Activated CD4-positive, alpha-beta T cell treated with anti-CD3 and anti-CD28 coated beads for 1 hour (primary cell): ENCODE data around the gene SEMA4G.

ENCODE experiments used
- DNase-seq: peaks from one replicate; pipeline ENCODE4 v3.0.0-alpha.2; 2020

Gene SEMA4G

DNA sequence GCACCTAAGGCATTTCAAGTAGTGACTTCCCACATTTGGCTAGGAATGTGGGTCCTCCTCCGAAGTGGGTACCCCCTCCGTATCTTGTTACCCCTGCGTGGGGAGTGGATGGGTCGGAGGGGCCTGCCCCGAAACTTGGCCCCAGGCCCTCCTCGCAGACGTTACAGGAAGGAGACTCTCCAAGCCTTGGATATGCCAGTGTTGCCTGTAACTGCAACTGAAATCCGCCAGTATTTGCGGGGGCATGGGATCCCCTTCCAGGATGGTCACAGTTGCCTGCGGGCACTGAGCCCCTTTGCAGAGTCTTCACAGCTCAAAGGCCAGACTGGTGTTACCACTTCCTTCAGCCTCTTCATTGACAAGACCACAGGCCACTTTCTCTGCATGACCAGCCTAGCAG lies 18.9 kb downstream of the SEMA4G start:
- no peak for DNase-seq

DNA sequence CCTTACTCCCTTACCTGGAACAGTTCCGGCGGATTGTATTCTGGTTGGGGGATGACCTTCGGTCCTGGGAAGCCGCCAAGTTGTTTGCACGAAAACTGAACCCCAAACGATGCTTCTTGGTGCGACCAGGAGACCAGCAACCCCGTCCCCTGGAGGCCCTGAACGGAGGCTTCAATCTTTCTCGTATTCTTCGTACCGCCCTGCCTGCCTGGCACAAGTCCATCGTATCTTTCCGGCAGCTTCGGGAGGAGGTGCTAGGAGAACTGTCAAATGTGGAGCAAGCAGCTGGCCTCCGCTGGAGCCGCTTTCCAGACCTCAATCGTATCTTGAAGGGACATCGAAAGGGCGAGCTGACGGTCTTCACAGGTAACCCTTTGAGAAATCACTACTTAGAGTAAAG lies 19.8 kb downstream of the SEMA4G start:
- no peak for DNase-seq

DNA sequence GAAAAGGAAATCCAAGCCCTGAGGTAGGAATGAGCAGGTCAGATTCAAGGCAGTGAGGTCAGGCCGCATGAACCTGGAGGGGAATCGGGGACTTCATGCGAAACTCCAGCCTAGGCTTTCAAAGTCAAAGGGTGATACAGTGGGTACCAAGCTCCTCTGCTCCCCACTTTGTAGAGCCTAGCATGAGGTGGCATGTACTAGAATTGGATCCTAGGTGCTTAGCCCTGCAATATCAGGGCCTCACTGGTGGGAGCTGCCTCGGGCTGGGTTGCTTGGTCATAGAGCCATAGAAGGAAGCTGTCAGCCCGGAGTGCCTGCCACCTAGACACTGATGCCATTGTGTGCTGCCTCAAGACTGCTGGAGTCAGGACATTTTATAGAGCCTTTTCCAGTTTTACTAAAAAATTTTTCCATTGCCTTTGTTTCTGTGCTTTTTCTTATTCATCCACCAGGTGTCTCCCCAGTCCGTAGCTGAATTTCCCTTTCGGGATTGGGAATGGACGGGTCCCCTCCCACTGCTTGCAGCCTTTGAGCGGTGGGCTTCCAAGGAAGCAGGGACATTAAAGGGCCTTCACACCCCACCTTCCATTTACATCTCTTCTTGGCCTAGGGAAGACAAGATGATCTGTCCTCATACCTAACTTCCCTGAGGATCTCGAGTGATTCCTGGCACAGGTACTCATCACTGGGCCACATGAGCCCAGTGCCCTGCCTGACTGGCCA lies 24.8 kb downstream of the SEMA4G start:
- DNase-seq: no peak

DNA sequence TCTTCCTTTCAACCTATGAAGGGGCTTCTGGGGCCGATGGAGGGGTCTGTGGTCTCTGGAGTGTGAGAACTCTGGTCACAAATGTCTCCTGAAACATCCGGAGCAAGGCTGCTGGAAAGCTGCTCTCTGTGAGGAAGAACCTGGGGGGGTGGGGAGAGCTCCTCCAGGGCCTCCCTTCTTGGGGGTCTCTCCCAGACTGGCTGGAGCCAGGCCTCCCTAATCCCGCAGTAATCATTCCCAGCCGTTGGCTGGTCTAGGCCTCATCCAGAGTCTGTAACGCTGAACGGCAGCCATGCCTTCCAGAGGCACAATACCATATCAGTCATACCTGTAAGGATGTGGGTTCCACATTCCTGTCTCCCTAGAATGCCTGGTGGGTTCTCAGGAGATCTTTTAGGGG lies 25.9 kb downstream of the SEMA4G start:
- DNase-seq: no peak

- no peak for DNase-seq
These were observed 27.5 kb downstream of the SEMA4G start for GRCh38 chr10:100996678-100997359.

- peak; percentile 51 for DNase-seq
These were observed 28.3 kb downstream of the SEMA4G start for GRCh38 chr10:100997360-100998182.

- DNase-seq: peak; percentile 46
These were observed 29.1 kb downstream of the SEMA4G start for GRCh38 chr10:100998183-100998990.

- DNase-seq: peak; percentile 67
These were observed 29.9 kb downstream of the SEMA4G start for GRCh38 chr10:100998991-100999741.

DNA sequence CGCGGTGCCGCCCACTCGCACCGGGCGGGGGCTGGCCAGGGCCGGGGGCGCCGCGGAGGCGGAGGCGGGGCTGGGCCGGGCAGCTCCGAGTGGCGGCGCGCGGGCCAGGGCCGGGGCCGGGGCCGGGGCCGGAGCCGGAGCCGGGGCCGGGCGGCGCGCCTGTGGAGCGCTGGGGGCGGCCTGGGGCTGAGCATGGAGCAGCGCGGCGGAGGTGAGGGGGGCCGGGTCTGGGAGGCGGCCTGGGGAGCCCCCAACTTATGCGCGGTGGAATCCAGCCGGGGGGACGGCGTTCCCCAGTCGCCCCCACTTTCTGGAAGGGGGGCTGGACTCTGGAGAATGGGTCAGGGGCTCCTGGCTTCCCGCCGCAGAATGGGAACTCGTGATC lies 30.4 kb downstream of the SEMA4G start, which contains the start of gene LZTS2:
TSS of gene LZTS2 (plus strand) at position 67 of the 385 bp plus-strand sequence. CDS start 2,731 bp downstream, outside the sequence.
- no peak for DNase-seq

DNA sequence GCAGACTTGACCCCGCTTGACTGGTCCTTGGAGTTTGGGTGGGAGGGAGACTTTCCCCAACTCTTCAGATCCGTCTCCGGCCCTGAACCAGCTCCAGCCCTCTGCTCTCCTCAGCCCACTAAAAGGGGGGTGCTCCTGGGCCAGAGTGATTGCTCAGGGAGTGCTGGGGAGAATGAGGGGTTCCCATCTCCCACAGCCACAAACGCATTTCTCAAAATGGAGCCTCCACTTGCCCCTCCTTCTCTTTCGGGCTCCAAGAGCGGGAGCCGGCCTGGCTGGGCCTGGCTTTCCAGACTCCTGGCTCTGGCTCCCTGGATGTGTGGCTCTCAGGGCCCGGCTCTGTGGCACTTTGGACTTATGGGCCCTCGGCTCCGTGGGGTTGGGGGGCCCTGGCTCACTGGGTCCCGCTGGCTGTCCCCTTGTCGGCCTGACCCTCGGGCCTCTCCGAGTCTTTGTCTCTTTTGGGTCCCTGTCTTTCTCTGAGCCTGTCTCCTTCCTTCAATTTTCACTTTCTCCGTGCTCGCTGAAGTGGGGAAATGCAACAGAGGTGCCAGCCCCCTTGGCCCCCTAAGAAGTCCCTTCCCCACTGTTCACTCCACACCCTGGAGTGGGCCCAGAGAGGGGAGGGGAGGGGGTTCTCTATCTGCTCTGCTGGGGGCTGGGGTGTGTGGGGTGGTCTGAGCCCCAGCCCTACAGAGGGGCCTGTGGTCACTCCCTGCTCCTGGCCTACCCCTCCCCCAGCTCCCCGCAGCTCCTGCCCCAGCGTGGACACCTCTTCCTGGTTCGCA lies 31.0 kb downstream of the SEMA4G start:
- no peak for DNase-seq

DNA sequence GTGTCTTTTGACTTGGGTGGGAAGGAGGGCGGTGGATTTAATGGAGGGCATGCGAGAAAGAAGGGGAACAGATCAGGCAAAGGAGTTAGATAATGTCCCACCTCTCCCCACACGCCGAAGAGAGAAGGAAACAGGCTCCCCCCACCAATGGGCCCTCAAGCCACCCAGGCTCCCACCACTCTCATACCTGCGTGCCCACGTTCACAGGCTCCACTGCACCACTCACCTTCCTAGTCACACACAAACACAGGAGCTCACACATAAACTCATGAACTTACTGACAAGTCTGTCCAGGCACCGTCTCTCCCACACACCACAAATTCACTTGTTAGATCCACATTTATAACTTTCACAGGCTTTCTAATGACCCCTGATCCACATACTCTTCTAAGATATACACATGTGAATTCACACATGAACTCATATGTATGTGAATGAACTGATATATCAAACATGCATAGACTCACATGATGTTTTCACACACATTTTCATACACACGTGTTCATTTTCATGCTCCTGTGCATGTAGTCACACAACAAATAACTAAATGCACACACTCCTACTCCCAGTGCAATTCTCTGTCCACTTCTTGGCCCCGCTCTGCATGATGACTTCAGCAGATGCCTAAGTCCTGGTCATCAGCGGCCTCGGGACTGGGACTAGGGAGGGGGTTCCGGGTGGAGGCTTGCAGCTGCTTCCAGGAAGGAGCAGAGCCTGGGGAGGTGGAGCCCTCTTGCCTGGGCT lies 31.8 kb downstream of the SEMA4G start:
- DNase-seq: no peak

DNA sequence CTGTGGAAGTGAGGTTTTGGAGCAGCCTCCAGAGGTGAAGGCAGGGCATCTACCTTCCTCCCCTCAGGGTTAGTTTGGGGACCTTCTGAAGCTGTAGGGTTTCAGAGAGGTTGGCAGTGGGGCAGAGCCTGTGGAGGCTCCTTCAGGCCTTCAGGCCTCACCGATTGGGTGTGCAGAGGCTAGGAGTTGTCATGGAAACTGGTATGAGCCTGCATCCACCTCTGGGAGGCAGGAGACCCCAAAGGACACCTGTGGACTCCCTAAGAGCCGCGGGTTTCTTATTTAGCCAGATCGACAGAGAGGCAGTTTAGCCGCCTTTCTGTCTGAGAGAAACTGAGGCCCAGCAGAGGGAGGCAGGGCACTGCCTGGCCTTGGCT lies 32.3 kb downstream of the SEMA4G start:
- DNase-seq: no peak

DNA sequence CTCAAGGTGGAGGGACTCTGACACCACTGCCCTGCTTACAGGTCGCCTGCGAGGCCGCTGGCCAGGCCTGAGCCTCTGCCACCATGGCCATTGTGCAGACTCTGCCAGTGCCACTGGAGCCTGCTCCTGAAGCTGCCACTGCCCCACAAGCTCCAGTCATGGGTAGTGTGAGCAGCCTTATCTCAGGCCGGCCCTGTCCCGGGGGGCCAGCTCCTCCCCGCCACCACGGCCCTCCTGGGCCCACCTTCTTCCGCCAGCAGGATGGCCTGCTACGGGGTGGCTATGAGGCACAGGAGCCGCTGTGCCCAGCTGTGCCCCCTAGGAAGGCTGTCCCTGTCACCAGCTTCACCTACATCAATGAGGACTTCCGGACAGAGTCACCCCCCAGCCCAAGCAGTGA lies 33.2 kb downstream of the SEMA4G start:
- DNase-seq: no peak

DNA sequence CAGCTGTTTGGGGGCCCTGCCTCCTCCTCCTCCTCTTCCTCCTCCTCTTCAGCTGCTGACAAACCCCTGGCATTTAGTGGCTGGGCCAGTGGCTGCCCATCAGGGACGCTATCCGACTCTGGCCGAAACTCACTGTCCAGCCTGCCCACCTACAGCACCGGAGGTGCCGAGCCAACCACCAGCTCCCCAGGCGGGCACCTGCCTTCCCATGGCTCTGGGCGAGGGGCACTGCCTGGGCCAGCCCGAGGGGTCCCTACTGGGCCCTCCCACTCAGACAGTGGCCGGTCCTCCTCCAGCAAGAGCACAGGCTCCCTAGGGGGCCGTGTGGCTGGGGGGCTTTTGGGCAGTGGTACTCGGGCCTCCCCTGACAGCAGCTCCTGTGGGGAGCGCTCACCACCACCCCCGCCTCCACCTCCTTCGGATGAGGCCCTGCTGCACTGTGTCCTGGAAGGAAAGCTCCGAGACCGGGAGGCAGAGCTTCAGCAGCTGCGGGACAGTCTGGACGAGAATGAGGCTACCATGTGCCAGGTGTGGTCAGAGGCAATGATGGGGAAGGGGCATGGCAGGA lies 34.4 kb downstream of the SEMA4G start:
- DNase-seq: no peak

- no peak for DNase-seq
These were observed 36.1 kb downstream of the SEMA4G start for GRCh38 chr10:101005361-101005760.

DNA sequence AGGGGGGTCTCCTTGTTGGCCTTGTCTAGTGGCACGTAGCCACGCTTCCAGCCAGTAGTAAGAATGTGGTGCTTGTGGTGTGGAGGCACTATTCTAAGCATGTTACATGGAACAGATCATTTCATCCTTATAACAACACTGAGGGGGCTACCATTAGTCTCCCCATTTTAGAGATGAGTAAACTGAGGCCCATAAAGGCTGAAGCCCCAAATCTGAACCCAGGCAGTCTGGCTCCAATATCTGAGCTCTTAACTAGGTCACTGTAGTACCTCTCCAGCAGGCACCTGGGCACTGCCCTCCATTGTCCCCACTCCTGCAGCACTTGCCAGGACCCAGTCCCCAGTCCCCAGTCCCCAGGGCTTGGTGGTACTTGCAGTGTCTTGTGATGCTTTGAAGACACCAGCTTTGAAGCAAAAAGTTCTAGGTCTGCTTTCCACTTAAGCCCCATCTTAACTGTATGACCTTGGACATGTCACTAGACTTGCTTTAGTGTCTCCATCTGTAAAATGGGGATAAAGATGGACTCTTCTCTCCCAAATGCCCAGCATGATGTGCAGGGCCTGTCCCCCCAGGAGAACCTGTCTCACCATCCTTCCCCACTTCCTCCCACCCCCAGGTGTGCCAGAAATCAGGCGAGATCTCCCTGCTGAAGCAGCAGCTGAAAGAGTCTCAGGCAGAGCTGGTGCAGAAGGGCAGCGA lies 36.7 kb downstream of the SEMA4G start:
- no peak for DNase-seq

- no peak for DNase-seq
These were observed 37.3 kb downstream of the SEMA4G start for GRCh38 chr10:101006593-101007098.

- DNase-seq: no peak
These were observed 37.9 kb downstream of the SEMA4G start for GRCh38 chr10:101007099-101007711.
